Globus pallidus (tissue), 1 donor: Measurements from ENCODE around the gene TXNRD2.

Experiments used
- DNase-seq: peaks from one replicate; pipeline ENCODE4 v3.0.0-alpha.2; 2015; ENCODE audit warnings: low spot score

TXNRD2 gene

DNA sequence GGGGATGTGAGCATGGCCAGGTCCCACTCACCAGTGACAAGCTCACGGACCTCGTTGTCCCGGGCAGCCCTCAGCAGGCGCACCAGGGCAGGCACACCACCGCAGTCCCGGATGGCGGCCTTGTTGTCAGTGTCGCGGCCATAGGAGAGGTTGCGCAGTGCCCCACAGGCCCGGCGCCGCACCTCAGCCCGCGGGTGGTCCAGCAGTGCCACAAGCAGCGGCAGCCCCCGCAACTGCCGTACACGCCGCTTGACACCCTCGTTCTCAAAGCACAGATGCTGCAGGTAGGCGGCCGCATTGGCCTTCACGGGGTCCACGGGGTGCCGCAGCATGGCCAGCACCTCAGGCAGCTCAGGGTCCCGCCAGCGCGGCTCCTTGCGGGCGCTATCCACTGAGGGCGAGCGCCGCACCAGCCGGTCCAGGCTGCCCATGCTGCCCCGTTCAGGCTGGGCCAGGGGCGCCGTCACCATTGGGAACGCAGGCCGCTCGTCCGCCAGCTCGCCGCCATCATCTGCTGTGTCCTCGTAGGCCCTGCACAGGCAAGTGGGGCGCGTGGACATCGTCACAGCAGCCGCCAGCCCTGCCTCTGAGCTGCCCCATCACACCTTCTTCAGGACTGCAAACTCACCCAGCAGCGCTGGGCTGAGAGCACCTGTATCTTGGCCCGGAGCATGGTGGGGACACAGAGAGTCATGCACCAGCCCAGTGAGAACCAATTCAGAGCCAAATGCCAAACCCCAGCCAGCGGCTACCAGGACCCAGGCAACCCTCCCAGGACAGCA lies 38.3 kb upstream of the TXNRD2 start:
- DNase-seq, result no peak

DNA sequence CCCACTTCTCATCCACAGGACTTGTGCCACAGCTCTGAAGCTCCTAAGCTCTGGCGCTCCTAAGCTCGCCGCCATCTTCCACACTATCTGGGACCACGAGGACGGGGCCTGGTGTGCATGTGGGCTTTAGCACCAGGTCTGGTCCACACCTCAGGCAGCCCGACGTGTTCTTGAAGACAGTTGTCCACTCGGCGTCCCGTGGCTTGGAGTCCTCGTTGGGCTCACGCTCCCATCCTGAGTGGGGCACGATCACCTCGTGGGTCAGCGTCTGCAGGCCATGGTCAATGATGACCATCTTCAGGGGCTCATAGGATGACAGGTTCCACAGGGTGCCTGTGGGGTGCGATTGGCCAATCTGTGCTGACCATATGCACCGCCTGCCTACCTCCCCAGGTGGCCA lies 37.1 kb upstream of the TXNRD2 start:
- no peak for DNase-seq

DNA sequence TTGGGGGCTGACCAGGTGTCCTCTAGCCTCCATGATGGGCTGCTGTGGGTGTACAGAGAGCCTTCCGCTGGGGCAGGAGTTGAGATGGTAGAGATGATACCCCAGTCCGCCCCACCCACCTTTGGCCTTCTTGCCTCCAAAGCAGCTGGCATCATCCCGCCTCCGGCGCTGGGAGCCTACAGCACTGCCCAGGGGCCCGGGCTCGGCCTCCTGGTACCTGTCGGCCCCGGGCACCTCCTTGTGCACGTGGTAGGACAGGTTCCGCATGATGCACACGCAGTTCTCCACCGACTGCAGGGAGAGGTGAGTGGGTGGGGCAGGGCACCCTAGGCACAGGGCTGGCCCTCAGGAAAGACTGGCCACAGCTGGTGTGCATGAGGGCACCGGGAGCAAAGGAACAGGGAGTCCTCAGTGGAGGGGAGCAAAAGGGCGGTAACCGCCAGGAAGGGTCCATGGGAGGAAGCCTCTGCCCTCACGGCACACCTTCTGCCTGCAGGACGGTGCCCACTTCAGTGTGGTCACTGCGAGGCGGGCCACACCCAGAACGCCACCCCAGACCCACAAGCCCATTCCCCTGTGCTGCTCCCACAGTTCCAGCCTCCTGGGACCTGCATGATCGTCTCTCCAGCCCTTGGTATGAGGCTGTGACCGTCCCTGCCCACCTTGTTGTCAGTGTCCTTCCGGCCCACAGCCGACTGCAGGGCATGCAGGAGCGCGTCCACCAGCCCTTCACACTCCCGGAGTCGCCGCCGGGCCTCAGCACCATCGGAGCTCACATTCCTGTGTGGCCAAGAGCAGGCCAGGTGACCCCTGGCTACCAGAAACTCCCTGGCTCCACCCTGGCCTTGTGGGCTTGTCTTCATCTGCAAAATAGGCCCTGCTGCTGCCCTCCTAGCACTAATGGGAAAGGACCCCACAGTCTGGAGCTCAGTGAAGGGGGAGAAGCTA lies 36.0 kb upstream of the TXNRD2 start:
- no peak for DNase-seq

DNA sequence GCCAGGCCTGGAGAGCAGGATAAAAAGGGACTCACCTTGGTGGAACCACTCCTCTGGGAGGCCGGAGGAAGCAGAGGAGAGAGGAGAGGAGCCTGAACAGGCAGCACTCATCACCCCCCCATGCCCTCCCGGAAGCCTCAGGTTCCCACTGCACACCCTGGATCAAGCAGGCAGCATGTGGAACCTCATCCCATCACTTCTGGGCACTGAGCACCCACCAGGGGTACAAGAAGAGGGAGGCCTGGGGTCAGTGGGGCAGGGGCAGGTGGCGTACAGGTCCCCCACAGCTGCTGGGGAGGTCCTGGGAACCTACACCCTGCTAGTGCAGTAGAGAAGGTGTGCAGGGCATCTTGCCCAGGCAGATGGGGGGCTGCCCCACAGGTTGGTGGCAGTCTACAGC lies 35.1 kb upstream of the TXNRD2 start:
- no peak for DNase-seq

DNA sequence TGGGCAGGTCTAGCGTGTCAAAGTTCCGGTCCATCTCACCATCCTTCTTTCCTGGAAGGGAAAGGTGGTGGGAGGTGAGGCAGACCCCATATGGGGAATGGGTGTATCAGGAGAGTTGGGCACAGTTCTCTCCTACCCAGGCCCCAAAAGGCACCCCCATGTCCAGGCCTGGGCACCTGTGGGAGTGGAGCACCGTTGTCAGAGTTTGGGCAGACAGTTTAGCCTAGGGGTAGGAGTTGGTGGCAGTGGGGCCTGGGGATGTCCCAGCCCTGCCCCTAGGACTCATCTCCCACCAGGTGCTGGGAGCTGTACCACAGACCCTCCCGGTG lies 34.1 kb upstream of the TXNRD2 start:
- DNase-seq, result no peak

DNA sequence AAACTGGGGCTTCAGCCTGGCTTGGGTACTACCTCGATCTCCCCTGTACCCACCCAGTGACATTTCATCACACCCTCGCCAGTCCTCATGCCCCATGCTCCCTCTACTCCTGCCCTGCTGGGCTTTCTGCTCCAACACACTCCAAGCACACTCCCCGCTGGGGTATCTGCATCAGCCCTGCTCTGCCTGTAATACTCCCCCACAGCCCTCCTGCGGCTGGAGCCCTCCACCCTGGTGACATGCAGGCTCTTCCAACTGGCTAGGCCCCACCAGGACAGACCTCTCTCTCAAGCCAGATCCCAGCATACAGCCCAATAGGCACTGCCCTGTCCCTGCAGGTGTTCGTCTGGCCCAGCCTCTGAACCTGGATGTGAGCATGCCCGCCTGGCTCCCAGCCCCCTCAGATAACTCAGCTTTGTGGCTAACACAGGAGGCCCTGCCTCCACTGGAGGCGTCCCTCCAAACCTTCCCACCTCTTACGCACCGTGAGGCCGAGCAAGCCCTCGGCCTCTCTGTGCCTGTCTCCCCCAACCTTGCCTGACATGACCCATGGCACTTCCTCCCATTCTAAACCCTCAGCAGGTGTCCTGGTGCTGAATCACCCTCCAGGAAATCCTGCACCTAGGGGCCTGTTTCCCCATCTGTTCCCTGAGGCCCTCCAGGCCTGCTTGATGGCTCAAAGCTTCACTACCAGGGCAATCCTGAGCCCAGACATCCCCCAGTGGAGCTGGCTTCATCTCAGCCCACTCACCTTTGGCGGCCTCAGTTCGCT lies 33.5 kb upstream of the TXNRD2 start:
- no peak for DNase-seq

DNA sequence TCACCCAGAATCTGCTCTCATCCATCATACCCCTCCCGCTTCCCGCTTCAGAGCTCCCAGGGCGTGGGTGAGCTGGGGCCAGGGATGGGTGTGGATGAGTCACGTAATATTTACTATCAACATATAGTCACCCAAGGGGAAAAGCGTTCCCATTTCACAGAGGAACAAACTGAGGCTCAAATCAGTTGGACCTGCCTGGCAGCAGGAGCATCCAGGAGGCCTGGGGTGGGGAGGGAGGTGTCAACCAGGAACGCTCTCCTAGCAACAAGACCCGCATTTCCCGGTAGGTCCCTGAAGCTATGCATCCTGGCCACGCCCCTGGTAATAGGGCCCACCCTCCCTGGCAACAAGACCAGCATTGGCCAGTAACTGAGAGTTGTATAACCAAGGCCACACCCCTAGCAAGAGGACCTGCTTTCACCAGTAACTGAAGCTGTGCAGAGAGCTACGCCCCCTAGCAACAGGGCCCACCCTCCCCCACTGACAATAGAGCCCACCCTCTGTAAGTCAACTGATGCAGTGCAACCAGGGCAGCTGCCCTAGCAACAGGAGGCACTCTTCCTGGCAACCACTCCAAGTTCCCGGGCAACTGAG lies 32.7 kb upstream of the TXNRD2 start:
- DNase-seq, result no peak

DNA sequence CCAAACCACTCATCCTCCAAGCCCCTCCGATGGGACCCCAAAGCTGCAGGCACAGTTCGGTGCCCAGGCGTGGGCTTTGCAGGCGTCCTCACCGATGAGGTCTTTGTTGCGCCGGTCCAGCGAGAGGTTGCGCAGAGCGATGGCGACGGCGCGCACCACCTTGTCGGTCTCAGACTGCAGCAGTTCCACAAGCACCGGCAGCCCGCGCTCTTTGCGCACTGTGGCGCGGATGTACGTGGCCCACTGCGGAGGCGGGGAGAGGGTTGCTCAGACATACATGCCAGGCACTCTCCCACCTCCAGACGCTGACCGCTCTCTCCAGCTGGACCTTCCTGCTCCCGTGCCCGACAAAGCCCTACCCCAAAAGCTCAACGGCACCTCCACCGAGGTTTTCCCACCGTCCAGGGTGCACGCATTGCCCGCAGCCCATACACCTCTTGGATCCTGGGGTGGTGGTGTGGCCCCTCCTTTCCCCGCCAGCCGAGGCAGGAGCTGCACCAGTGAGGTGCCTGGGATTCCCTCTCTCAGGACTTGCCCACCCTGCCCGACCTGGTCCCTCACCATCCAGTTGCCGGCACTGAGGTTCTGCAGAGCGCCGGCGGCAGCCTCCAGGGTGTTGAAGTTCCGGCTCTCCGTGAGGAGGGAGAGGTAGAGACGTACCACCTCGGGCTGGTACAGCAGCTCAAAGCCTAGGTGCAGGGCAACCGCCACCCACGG lies 32.1 kb upstream of the TXNRD2 start:
- no peak for DNase-seq

DNA sequence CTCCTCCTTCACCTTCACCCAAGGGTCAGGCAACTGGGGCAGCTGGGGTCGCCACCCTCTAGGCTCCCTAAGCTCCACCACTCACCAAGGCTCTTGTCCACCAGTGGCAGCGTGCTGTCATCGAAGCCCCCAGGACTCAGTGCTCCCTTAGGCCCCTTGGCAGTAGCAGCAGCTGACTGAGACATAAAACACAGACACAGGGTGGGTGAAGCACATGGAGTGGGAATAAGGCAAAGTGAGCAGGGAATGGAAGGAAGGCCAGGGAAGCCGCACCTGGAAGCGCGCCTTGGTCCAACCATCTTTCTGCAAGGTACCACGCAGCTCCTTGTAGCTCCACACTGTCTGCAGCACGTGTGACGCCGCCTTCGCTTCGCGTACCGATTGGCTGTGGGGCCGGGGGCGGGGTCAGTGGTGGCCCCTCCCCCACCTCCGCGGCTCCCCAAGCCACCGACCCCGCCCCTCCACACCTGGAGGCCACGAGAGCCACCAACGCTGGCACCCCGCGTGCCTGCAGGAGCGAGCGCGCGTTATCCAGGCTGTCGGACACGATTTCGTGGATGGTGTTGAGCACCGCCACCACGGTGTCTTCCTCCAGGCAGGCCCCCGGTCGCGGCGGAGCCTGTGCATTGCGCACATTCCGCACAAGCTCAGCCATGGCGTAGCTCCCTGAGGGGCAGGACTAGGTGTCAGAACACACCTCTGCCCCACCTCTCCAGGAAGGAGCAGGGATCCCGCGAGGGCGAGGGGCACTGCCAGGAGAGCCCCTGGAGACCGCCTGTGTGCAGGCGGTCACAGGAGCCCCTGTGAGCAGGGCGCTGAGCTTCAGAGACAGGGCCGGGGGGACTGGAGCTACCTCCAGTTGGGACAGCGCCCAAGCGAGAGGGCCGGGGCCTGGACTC lies 31.3 kb upstream of the TXNRD2 start:
- DNase-seq, result no peak

DNA sequence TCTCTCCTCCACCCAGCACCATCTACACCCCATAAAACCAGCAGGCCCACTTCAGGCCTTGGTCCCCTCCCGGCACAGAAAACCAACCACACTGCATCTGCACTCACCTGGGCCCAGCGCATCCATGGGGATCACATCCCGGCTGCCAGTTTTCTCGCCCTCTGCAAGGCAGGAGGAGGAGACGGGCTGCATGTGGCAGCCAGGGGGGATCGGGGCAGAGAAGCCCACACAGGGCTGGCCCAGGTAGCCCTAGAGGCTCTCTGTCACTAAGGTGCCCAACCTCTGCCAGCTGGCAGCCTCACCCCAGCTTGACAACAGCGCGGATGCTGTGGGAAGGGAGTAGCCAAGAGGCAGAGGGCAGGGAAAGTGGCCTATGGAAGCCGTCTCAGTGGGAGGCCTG lies 30.6 kb upstream of the TXNRD2 start:
- DNase-seq, result no peak

DNA sequence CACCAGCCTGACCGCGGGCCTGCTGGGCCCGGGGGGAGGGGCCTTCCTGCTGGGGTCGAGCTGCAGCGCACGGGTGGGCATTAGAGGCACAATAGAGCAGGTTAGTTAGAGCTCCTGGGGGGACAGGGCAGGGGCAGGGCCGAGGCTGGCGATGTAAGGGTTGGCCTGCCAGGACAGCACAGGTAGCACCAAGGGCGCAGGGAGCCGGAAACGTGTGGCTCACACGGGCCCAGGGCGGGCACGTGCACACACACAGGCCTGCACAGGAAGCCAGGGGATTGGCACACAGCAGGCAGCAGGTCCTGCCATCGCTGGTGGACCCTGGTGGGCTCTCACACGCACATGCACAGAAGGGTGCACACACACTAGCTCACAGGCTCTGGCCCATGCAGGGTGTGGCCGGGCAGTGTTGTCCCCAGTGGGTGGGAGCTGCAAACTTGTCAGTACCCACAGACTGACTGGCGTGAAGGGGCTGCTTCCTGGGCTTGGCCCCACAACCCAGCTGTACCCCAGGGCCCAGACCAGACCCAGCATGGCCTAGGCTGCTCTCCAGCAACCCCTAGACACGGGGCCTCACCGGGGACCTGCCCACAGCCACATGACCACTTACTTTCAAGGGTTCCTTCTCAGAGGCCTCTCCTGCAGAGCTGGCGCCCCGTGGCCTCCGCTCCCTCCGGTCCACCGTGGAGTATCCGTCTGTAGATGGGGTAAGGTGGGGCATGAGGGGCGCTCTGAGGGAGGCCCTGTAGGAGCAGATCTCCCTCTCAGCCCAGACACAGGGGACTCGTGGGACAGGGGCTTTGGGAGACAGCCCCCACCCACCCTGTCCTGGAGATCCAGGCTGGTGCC lies 29.9 kb upstream of the TXNRD2 start:
- no peak for DNase-seq

DNA sequence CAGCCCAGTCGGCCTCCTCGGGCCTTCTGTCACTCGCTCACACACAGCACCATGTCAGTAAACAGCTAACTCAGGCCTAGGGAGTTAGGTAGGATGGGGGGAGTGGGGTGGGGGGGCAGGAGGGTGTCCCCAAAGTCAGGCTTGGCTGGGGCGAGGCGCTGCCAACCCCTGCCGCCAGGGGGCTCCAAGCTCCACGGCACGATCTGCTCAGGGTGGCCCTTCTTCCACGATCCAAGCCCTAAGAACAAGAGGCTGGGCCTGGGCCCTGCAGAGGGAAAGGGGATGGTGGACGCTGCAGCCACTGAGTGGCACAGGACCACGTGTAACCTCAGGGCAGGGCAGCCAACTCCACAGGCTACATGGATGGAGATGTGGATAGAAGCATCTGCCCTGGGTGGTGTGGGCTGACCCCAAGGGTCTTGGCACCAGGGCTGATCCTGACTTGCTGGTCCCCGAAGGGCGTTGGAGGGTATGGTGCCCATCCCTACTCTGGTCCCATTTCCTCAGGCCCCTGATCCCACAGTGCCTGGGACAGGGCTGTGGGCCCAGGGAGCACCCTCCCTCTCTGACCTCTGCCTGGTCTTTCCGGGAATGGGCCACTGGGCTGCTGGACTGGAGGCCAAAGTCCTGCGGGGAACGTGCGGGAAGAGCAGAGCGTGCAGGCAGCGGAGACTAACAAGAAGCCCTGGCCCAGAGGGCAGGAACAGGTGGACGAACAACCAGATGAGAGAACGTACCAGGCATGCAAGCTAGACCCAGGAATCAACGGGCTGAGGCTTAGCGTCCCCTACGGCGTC lies 29.1 kb upstream of the TXNRD2 start:
- peak; percentile 53 for DNase-seq

DNA sequence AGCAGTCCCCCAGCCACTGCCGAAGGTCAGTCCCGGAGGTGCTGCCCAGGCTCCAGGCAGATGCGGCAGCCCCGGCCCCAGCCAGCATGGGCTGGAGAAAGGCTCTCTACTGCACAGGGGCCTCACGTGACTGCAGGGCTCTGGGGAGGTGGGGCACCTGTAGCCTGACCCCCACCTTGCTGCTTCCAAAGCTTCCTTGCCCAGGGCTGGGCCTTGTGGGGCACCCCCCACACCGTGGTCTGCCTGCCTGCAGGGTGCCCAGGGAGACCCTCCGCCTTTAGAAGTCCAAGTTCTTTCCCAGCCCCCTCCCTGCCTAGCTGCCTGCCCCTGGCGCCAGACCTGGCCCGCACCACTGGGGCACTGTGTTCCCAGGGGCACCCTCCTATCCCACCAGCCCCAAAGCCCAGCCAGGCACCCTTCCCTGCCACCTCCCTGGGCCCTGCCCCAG lies 28.4 kb upstream of the TXNRD2 start:
- no peak for DNase-seq

DNA sequence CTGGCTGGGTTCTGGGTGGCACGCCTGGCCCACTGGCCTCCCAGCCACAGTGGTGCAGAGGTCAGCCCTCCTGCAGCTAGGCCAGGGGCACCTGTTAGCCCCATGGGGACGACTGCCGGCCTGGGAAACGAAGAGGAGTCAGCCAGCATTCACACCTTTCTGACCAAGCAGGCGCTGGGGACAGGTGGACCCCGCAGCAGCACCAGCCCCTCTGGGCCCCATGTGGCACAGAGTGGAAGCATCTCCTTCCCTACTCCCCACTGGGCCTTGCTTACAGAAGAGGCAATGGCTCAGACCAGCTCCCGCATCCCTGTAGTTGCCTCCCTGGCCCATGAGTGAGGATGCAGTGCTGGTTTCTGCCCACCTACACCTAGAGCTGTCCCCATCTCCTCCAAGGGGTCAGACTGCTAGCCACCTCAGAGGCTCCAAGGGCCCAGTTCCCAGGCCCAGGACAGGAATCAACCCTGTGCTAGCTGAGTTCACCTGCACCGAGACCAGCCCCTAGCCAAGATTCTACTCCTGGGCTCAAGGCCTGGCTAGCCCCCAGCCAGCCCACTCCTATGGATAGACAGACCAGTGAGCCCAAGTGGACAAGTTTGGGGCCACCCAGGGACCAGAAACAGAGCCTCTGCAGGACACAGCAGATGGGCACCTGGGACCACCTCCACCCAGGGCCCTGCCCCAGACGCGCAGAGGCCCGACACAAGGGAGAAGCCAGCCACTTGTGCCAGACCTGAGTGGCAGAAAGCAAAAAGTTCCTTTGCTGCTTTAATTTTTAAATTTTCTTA lies 27.7 kb upstream of the TXNRD2 start:
- no peak for DNase-seq

DNA sequence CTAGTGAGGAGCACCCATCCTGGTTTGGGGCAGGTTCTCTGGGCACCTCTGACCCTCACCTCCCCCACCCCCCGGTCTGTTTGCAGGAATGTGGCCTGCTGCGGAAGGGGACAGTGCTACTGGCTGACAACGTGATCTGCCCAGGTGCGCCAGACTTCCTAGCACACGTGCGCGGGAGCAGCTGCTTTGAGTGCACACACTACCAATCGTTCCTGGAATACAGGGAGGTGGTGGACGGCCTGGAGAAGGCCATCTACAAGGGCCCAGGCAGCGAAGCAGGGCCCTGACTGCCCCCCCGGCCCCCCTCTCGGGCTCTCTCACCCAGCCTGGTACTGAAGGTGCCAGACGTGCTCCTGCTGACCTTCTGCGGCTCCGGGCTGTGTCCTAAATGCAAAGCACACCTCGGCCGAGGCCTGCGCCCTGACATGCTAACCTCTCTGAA lies 26.9 kb upstream of the TXNRD2 start:
- DNase-seq, result no peak

DNA sequence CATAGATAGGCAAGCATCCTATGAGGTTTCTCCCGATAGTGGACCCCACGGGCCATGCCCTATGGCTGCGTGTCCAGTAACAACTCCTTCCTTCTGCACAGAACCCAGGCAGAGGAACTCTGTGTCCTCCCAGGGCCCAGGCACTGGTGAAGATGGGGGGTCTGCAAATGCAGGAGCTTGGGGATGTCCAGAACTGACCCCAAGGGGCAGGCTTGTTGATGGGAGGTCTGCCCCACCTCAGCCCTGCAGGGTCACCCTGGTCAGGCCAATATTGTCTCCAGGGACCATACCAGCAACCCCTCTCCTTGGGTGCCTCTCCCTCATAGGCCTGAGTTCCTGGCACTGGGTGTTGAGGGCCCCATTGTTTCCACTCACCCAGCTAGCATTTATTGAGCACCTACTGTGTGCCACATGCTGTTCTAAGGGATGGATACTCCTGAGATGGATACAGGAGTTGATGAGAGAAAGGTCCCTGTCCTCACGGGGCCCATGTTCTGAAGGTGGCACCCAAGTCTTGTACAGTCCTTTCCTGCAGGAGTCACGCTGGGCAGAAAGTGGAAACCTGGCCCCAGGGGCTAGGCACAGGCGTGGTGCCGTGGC lies 26.3 kb upstream of the TXNRD2 start:
- DNase-seq, result no peak
